SK-N-SH treated with all-trans-retinoic acid at 6 μM for 48 hours (cell line): ENCODE measurements around the gene ANKRD39.

ENCODE experiments used
- ATAC-seq: fragments of 200-7000 bp; cut with Tn5 transposase; 3 replicates; pipeline ENCODE4 v1.9.1; 2020; ENCODE audit warnings: mild to moderate bottlenecking, moderate library complexity
- ARNTL ChIP-seq: fragments of 450-650 bp; formaldehyde crosslinking; IDR thresholded peaks from 2 replicates; pipeline ENCODE4 v1.5.0; 2020; ENCODE audit warnings: low read depth, mild to moderate bottlenecking, moderate library complexity, borderline replicate concordance
- BACH2 ChIP-seq: fragments of 250-450 bp; sonication (Bioruptor Pico); IDR thresholded peaks from 2 replicates; pipeline ENCODE4 v1.9.0; 2021; ENCODE audit warnings: mild to moderate bottlenecking, borderline replicate concordance
- CREB5 ChIP-seq: fragments of 250-450 bp; sonication (Bioruptor Pico); IDR thresholded peaks from 2 replicates; pipeline ENCODE4 v1.5.1; 2020; ENCODE audit warnings: low read depth, mild to moderate bottlenecking, moderate library complexity
- CSDC2 ChIP-seq: fragments of 250-450 bp; sonication (Bioruptor Pico); IDR thresholded peaks from 2 replicates; pipeline ENCODE4 v1.5.0; 2020; ENCODE audit warnings: mild to moderate bottlenecking, moderate library complexity
- CSRNP3 ChIP-seq: fragments of 250-450 bp; sonication (Bioruptor Pico); IDR thresholded peaks from 2 replicates; pipeline ENCODE4 v1.5.1; 2021; ENCODE audit warnings: mild to moderate bottlenecking, moderate library complexity
- ESRRG ChIP-seq: fragments of 250-450 bp; sonication (Bioruptor Pico); IDR thresholded peaks from 2 replicates; pipeline ENCODE4 v1.6.1; 2021; ENCODE audit warnings: mild to moderate bottlenecking
- GLIS3 ChIP-seq: fragments of 250-450 bp; sonication (Bioruptor Pico); IDR thresholded peaks from 2 replicates; pipeline ENCODE4 v1.5.0; 2020; ENCODE audit warnings: mild to moderate bottlenecking, moderate library complexity
- OSR1 ChIP-seq: fragments of 250-450 bp; sonication (Bioruptor Pico); IDR thresholded peaks from 2 replicates; pipeline ENCODE4 v1.8.0; 2022; ENCODE audit warnings: moderate library complexity, mild to moderate bottlenecking, inconsistent platforms
- PATZ1 ChIP-seq: fragments of 250-450 bp; sonication (Bioruptor Pico); IDR thresholded peaks from 2 replicates; pipeline ENCODE4 v1.8.0; 2020; ENCODE audit warnings: mild to moderate bottlenecking, moderate library complexity, borderline replicate concordance
- PPARA ChIP-seq: fragments of 250-450 bp; sonication (Bioruptor Pico); IDR thresholded peaks from 2 replicates; pipeline ENCODE4 v1.5.0; 2020; ENCODE audit warnings: mild to moderate bottlenecking, borderline replicate concordance
- SNAI2 ChIP-seq: fragments of 250-450 bp; sonication (Bioruptor Pico); IDR thresholded peaks from 2 replicates; pipeline ENCODE4 v1.5.0; 2020; ENCODE audit warnings: mild to moderate bottlenecking, moderate library complexity
- TOX ChIP-seq: fragments of 250-450 bp; sonication (Bioruptor Pico); IDR thresholded peaks from 2 replicates; pipeline ENCODE4 v1.8.0; 2021; ENCODE audit warnings: mild to moderate bottlenecking, moderate library complexity, borderline replicate concordance
- TSHZ2 ChIP-seq: fragments of 250-450 bp; sonication (Bioruptor Pico); IDR thresholded peaks from 2 replicates; pipeline ENCODE4 v1.5.0; 2020; ENCODE audit warnings: mild to moderate bottlenecking, moderate library complexity
- ZC3H10 ChIP-seq: fragments of 250-450 bp; sonication (Bioruptor Pico); IDR thresholded peaks from 2 replicates; pipeline ENCODE4 v1.5.1; 2021; ENCODE audit warnings: mild to moderate bottlenecking, moderate library complexity
- ZFP3 ChIP-seq: fragments of 250-450 bp; sonication (Bioruptor Pico); IDR thresholded peaks from 2 replicates; pipeline ENCODE4 v1.5.0; 2020; ENCODE audit warnings: mild to moderate bottlenecking, moderate library complexity
- ZFP30 ChIP-seq: fragments of 450-650 bp; formaldehyde crosslinking; IDR thresholded peaks from 2 replicates; pipeline ENCODE4 v1.5.0; 2022; ENCODE audit warnings: mild to moderate bottlenecking, moderate library complexity
- ZNF565 ChIP-seq: fragments of 450-650 bp; formaldehyde crosslinking; conservative IDR thresholded peaks from 2 replicates; pipeline ENCODE4 v1.5.0; 2020; ENCODE audit warnings: low read depth, mild to moderate bottlenecking, moderate library complexity
- ZNF70 ChIP-seq: fragments of 450-650 bp; formaldehyde crosslinking; IDR thresholded peaks from 2 replicates; pipeline ENCODE4 v1.5.0; 2020; ENCODE audit warnings: mild to moderate bottlenecking, moderate library complexity
- ZNF8 ChIP-seq: fragments of 450-650 bp; formaldehyde crosslinking; IDR thresholded peaks from 2 replicates; pipeline ENCODE4 v1.5.0; 2020; ENCODE audit warnings: mild to moderate bottlenecking, moderate library complexity
- TF ChIP-seq, protein P1 (sequence below): fragments of 250-450 bp; sonication (Bioruptor Pico); IDR thresholded peaks from 2 replicates; pipeline ENCODE4 v1.8.0; 2021; ENCODE audit warnings: low read depth, mild to moderate bottlenecking, moderate library complexity, borderline replicate concordance

ANKRD39 gene

DNA sequence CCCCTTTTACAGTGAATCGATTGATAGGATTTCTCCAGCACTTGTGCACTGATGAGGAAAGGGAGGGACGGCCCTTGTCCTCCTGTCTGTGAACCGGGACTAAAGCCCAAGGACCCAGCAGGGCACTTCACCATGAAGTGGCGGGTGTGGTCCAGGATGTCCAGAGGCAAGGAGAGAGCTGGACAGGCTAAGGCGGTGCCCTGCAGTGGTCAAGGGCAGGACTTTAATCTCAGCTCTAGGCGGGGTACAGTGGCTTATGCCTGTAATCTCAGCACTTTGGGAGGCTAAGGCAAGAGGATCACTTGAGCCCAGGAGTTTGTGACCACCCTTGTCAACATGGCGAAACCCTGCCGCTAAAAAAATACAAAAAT lies 40.3 kb upstream of the ANKRD39 start:
- no peak for ATAC-seq

GRCh38 chr2:96897491-96898134 lies 39.8 kb upstream of the ANKRD39 start:
- no peak for ATAC-seq
- TF ChIP-seq ZNF565 (CRISPR knock-in tag) (no peak), CSDC2 (CRISPR knock-in tag) (no peak), CREB5 (no peak), CSRNP3 (CRISPR knock-in tag) (no peak), PATZ1 (no peak), TOX (CRISPR knock-in tag) (no peak)

More for the DNA sequence above, 40.3 kb upstream of the ANKRD39 start:
- no peak for TF ChIP-seq ZNF565 (CRISPR knock-in tag)
- no peak for TF ChIP-seq OSR1 (CRISPR knock-in tag)
- TF ChIP-seq PATZ1 = no peak
- TF ChIP-seq TSHZ2 = no peak
- TF ChIP-seq ZNF70 = no peak
- TF ChIP-seq ARNTL (CRISPR knock-in tag) = no peak
- TF ChIP-seq BACH2 = no peak
- no peak for TF ChIP-seq CREB5
- no peak for TF ChIP-seq PPARA (CRISPR knock-in tag)
- TF ChIP-seq GLIS3 (CRISPR knock-in tag) = no peak
- TF ChIP-seq CSRNP3 (CRISPR knock-in tag) = no peak
- TF ChIP-seq ZNF8 (CRISPR knock-in tag) = no peak
- TF ChIP-seq ZC3H10 (CRISPR knock-in tag) = no peak
- TF ChIP-seq, protein P1, sequence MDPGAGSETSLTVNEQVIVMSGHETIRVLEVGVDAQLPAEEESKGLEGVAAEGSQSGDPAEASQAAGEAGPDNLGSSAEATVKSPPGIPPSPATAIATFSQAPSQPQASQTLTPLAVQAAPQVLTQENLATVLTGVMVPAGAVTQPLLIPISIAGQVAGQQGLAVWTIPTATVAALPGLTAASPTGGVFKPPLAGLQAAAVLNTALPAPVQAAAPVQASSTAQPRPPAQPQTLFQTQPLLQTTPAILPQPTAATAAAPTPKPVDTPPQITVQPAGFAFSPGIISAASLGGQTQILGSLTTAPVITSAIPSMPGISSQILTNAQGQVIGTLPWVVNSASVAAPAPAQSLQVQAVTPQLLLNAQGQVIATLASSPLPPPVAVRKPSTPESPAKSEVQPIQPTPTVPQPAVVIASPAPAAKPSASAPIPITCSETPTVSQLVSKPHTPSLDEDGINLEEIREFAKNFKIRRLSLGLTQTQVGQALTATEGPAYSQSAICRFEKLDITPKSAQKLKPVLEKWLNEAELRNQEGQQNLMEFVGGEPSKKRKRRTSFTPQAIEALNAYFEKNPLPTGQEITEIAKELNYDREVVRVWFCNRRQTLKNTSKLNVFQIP (CRISPR knock-in tag) = no peak
- no peak for TF ChIP-seq ZFP30
- no peak for TF ChIP-seq ZFP3 (CRISPR knock-in tag)
- TF ChIP-seq SNAI2 = no peak
- no peak for TF ChIP-seq ESRRG (CRISPR knock-in tag)
- TF ChIP-seq, all 23 proteins: peak for 0
